ENCODE results near the gene GNG7.

The GNG7 gene

GRCh38 chr19:2686360-2686759 is 16.1 kb downstream of the GNG7 start:
- Histone ChIP-seq H3K36me3 (ENCODE audit: control insufficient read depth, low read length) (peaks cover 46% of the 10 kb centered on the region), H3F3A (ENCODE audit: control insufficient read depth, insufficient read depth) (peaks cover 11% of the 10 kb centered on the region), H3K9me2 (replicated peaks; ENCODE audit: control insufficient read depth, low read length) (no peaks in the 10 kb centered on the region), H3K4me3 (ENCODE audit: low read length) (no peak overlapping the region), H3K4me2 (ENCODE audit: low read length) (no peak overlapping the region), H3K4me1 (ENCODE audit: control insufficient read depth, low read length) (peaks cover 40% of the 10 kb centered on the region), H3K27me3 (ENCODE audit: control insufficient read depth, low read length) (no peaks in the 10 kb centered on the region), H3K9me3 (ENCODE audit: control insufficient read depth, insufficient read depth, low read length) (no peaks in the 10 kb centered on the region), H3K27ac (ENCODE audit: low read depth, low read length) (no peak overlapping the region), H3K79me2 (ENCODE audit: control insufficient read depth, low read length) (peaks cover 82% of the 10 kb centered on the region), H4K20me1 (ENCODE audit: control insufficient read depth, insufficient read depth, low read depth, low read length) (no peaks in the 10 kb centered on the region)
- no peak for TF ChIP-seq EZH2phosphoT487 (IDR thresholded peaks at IDR 0.05; ENCODE audit: borderline replicate concordance, low read length)
- no peak for TF ChIP-seq CTCF (IDR thresholded peaks at IDR 0.05; ENCODE audit: low read depth, low read length, poor library complexity, severe bottlenecking)

- Histone ChIP-seq H3K79me2 (ENCODE audit: control insufficient read depth, low read length) (peaks cover 75% of the 10 kb centered on the region), H4K20me1 (ENCODE audit: control insufficient read depth, insufficient read depth, low read depth, low read length) (no peaks in the 10 kb centered on the region), H3K4me1 (ENCODE audit: control insufficient read depth, low read length) (peaks cover 51% of the 10 kb centered on the region), H3F3A (ENCODE audit: control insufficient read depth, insufficient read depth) (peaks cover 20% of the 10 kb centered on the region), H3K27ac (ENCODE audit: low read depth, low read length) (no peak overlapping the region), H3K9me2 (replicated peaks; ENCODE audit: control insufficient read depth, low read length) (no peaks in the 10 kb centered on the region), H3K27me3 (ENCODE audit: control insufficient read depth, low read length) (no peaks in the 10 kb centered on the region), H3K36me3 (ENCODE audit: control insufficient read depth, low read length) (peaks cover 40% of the 10 kb centered on the region), H3K4me2 (ENCODE audit: low read length) (no peak overlapping the region), H3K9me3 (ENCODE audit: control insufficient read depth, insufficient read depth, low read length) (no peaks in the 10 kb centered on the region), H3K4me3 (ENCODE audit: low read length) (no peak overlapping the region)
- TF ChIP-seq CTCF (IDR thresholded peaks at IDR 0.05; ENCODE audit: low read depth, low read length, poor library complexity, severe bottlenecking): no peak
- no peak for TF ChIP-seq EZH2phosphoT487 (IDR thresholded peaks at IDR 0.05; ENCODE audit: borderline replicate concordance, low read length)
Measured at GRCh38 chr19:2685204-2685704, 17.2 kb downstream of the GNG7 start.

GRCh38 chr19:2683430-2684003 is 19.0 kb downstream of the GNG7 start:
- Histone ChIP-seq H3K9me2 (replicated peaks; ENCODE audit: control insufficient read depth, low read length) (no peaks in the 10 kb centered on the region), H3K4me3 (ENCODE audit: low read length) (no peak overlapping the region), H3K4me1 (ENCODE audit: control insufficient read depth, low read length) (peaks cover 67% of the 10 kb centered on the region), H3K27me3 (ENCODE audit: control insufficient read depth, low read length) (no peaks in the 10 kb centered on the region), H3K9me3 (ENCODE audit: control insufficient read depth, insufficient read depth, low read length) (no peaks in the 10 kb centered on the region), H3K36me3 (ENCODE audit: control insufficient read depth, low read length) (peaks cover 44% of the 10 kb centered on the region), H4K20me1 (ENCODE audit: control insufficient read depth, insufficient read depth, low read depth, low read length) (no peaks in the 10 kb centered on the region), H3K79me2 (ENCODE audit: control insufficient read depth, low read length) (peaks cover 76% of the 10 kb centered on the region), H3K4me2 (ENCODE audit: low read length) (no peak overlapping the region), H3F3A (ENCODE audit: control insufficient read depth, insufficient read depth) (peaks cover 20% of the 10 kb centered on the region), H3K27ac (ENCODE audit: low read depth, low read length) (peak overlapping the region; percentile 97)
- TF ChIP-seq EZH2phosphoT487 (IDR thresholded peaks at IDR 0.05; ENCODE audit: borderline replicate concordance, low read length) (no peak), CTCF (IDR thresholded peaks at IDR 0.05; ENCODE audit: low read depth, low read length, poor library complexity, severe bottlenecking) (no peak)

All from DOHH2 (cell line).